ENCODE measurements around the gene BPTF.
"Not testable (repeated sequence)": the region's sequence is repeated elsewhere in the genome, so short reads cannot be mapped to it uniquely, and the experiment has no call there.

Gene BPTF

GRCh38 chr17:67867591-67867990, 42.3 kb downstream of the BPTF start:
- no peak overlapping the region for H3K27ac ChIP-seq (ENCODE audit: low read depth, low read length)
- H3K4me1 ChIP-seq (ENCODE audit: control insufficient read depth in 5 of 5, insufficient read depth in 5 of 5, low read length in 5 of 5): peaks cover 0 to 3% (median 0%) of the 10 kb centered on the region in 5 donors
- H3K9ac ChIP-seq (ENCODE audit: low read length in 5 of 5): no peak overlapping the region
- peaks cover 4 to 7% (median 4%) of the 10 kb centered on the region in 5 donors for H3K36me3 ChIP-seq (ENCODE audit: control insufficient read depth in 5 of 5, insufficient read depth in 5 of 5, low read length in 5 of 5)
- no peaks in the 10 kb centered on the region for H3K9me3 ChIP-seq (ENCODE audit: control insufficient read depth in 5 of 5, low read length in 5 of 5)
- H3K4me3 ChIP-seq (ENCODE audit: low read depth in 1 of 5, low read length in 5 of 5): no peak overlapping the region
- no peaks in the 10 kb centered on the region for H3K27me3 ChIP-seq (ENCODE audit: control insufficient read depth in 5 of 5, insufficient read depth in 4 of 5, low read length in 5 of 5)

- Histone ChIP-seq H3K9ac (ENCODE audit: low read length in 5 of 5) (no peak overlapping the region), H3K27ac (ENCODE audit: low read depth, low read length) (no peak overlapping the region), H3K4me1 (ENCODE audit: control insufficient read depth in 5 of 5, insufficient read depth in 5 of 5, low read length in 5 of 5) (peaks cover 0 to 3% (median 0%) of the 10 kb centered on the region in 5 donors), H3K27me3 (ENCODE audit: control insufficient read depth in 5 of 5, insufficient read depth in 4 of 5, low read length in 5 of 5) (no peaks in the 10 kb centered on the region), H3K9me3 (ENCODE audit: control insufficient read depth in 5 of 5, low read length in 5 of 5) (no peaks in the 10 kb centered on the region), H3K4me3 (ENCODE audit: low read depth in 1 of 5, low read length in 5 of 5) (no peak overlapping the region), H3K36me3 (ENCODE audit: control insufficient read depth in 5 of 5, insufficient read depth in 5 of 5, low read length in 5 of 5) (peaks cover 4 to 7% (median 4%) of the 10 kb centered on the region in 5 donors)
These were observed 42.9 kb downstream of the BPTF start for GRCh38 chr17:67868176-67868575.

DNA sequence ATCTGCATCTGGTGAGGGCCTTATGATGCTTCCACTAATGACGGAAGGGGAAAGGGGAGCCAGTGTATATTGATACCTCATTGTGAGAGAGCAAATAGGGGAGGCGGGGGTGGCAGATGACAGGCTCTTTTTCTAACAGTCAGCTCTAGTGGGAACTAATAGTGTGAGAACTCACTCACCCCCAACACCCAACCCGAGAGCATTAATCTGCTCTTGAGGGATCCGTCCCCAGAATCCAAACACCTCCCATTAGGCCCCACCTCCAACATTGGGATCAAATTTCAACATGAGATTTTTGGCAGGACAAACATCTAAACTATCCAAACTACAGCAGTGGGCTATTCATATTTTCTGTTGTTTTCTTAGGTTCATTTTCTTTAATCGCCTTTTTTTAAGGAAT, 54.4 kb downstream of the BPTF start:
- Histone ChIP-seq H3K4me1 (ENCODE audit: control insufficient read depth in 5 of 5, insufficient read depth in 5 of 5, low read length in 5 of 5) (no peaks in the 10 kb centered on the region), H3K36me3 (ENCODE audit: control insufficient read depth in 5 of 5, insufficient read depth in 5 of 5, low read length in 5 of 5) (peaks cover 10 to 31% (median 13%) of the 10 kb centered on the region in 5 donors)

GRCh38 chr17:67881083-67881482, 55.8 kb downstream of the BPTF start:
- Histone ChIP-seq H3K4me1 (ENCODE audit: control insufficient read depth in 5 of 5, insufficient read depth in 5 of 5, low read length in 5 of 5) (no peaks in the 10 kb centered on the region), H3K27me3 (ENCODE audit: control insufficient read depth in 5 of 5, insufficient read depth in 4 of 5, low read length in 5 of 5) (no peaks in the 10 kb centered on the region), H3K4me3 (ENCODE audit: low read depth in 1 of 5, low read length in 5 of 5) (no peak overlapping the region), H3K36me3 (ENCODE audit: control insufficient read depth in 5 of 5, insufficient read depth in 5 of 5, low read length in 5 of 5) (peaks cover 5 to 24% (median 7%) of the 10 kb centered on the region in 5 donors), H3K27ac (ENCODE audit: low read depth, low read length) (no peak overlapping the region), H3K9ac (ENCODE audit: low read length in 5 of 5) (no peak overlapping the region), H3K9me3 (ENCODE audit: control insufficient read depth in 5 of 5, low read length in 5 of 5) (no peaks in the 10 kb centered on the region)

More for the DNA sequence above, 54.4 kb downstream of the BPTF start:
- H3K9ac ChIP-seq (ENCODE audit: low read length in 5 of 5): no peak overlapping the region
- H3K27ac ChIP-seq (ENCODE audit: low read depth, low read length): no peak overlapping the region
- no peaks in the 10 kb centered on the region for H3K9me3 ChIP-seq (ENCODE audit: control insufficient read depth in 5 of 5, low read length in 5 of 5)
- no peaks in the 10 kb centered on the region for H3K27me3 ChIP-seq (ENCODE audit: control insufficient read depth in 5 of 5, insufficient read depth in 4 of 5, low read length in 5 of 5)
- no peak overlapping the region for H3K4me3 ChIP-seq (ENCODE audit: low read depth in 1 of 5, low read length in 5 of 5)

DNA sequence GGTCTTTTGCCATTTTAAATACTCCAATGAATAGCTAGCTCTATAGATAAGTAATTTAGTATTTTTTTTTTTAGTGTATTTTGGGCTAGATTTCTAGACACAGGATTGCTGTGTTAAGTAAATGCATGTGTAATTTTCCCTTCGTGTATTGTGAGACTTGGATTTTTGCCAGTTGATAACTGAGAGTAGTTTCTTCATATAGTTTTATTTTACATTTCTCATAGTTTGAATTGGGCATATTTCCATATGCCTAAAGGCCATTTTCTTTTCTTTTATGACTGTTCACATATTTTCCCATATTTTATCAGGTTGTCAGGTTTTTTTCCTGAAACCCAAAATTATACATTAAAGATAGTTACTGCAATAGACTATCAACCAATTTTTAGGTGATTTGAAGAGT, 59.4 kb downstream of the BPTF start:
- H3K27me3 ChIP-seq (ENCODE audit: control insufficient read depth in 5 of 5, insufficient read depth in 4 of 5, low read length in 5 of 5): no peaks in the 10 kb centered on the region
- H3K9ac ChIP-seq (ENCODE audit: low read length in 5 of 5): no peak overlapping the region
- no peak overlapping the region for H3K4me3 ChIP-seq (ENCODE audit: low read depth in 1 of 5, low read length in 5 of 5)
- H3K4me1 ChIP-seq (ENCODE audit: control insufficient read depth in 5 of 5, insufficient read depth in 5 of 5, low read length in 5 of 5): no peaks in the 10 kb centered on the region
- no peaks in the 10 kb centered on the region for H3K9me3 ChIP-seq (ENCODE audit: control insufficient read depth in 5 of 5, low read length in 5 of 5)
- no peak overlapping the region for H3K27ac ChIP-seq (ENCODE audit: low read depth, low read length)
- H3K36me3 ChIP-seq (ENCODE audit: control insufficient read depth in 5 of 5, insufficient read depth in 5 of 5, low read length in 5 of 5): peaks cover 8 to 25% (median 11%) of the 10 kb centered on the region in 5 donors

GRCh38 chr17:67891481-67892119, 66.3 kb downstream of the BPTF start:
- no peaks in the 10 kb centered on the region for H3K4me1 ChIP-seq (ENCODE audit: control insufficient read depth in 5 of 5, insufficient read depth in 5 of 5, low read length in 5 of 5)
- no peak overlapping the region for H3K9ac ChIP-seq (ENCODE audit: low read length in 5 of 5)
- H3K27me3 ChIP-seq (ENCODE audit: control insufficient read depth in 5 of 5, insufficient read depth in 4 of 5, low read length in 5 of 5): no peaks in the 10 kb centered on the region
- no peak overlapping the region for H3K27ac ChIP-seq (ENCODE audit: low read depth, low read length)
- no peaks in the 10 kb centered on the region for H3K9me3 ChIP-seq (ENCODE audit: control insufficient read depth in 5 of 5, low read length in 5 of 5)
- peaks cover 22 to 39% (median 29%) of the 10 kb centered on the region in 5 donors for H3K36me3 ChIP-seq (ENCODE audit: control insufficient read depth in 5 of 5, insufficient read depth in 5 of 5, low read length in 5 of 5)
- no peak overlapping the region for H3K4me3 ChIP-seq (ENCODE audit: low read depth in 1 of 5, low read length in 5 of 5)

GRCh38 chr17:67902511-67903231, 77.4 kb downstream of the BPTF start:
- Histone ChIP-seq H3K9ac (ENCODE audit: low read length in 5 of 5) (no peak overlapping the region), H3K27ac (ENCODE audit: low read depth, low read length) (no peak overlapping the region), H3K4me1 (ENCODE audit: control insufficient read depth in 5 of 5, insufficient read depth in 5 of 5, low read length in 5 of 5) (no peaks in the 10 kb centered on the region), H3K27me3 (ENCODE audit: control insufficient read depth in 5 of 5, insufficient read depth in 4 of 5, low read length in 5 of 5) (no peaks in the 10 kb centered on the region), H3K4me3 (ENCODE audit: low read depth in 1 of 5, low read length in 5 of 5) (no peak overlapping the region), H3K36me3 (ENCODE audit: control insufficient read depth in 5 of 5, insufficient read depth in 5 of 5, low read length in 5 of 5) (peaks cover 5 to 73% (median 42%) of the 10 kb centered on the region in 5 donors), H3K9me3 (ENCODE audit: control insufficient read depth in 5 of 5, low read length in 5 of 5) (no peaks in the 10 kb centered on the region)

DNA sequence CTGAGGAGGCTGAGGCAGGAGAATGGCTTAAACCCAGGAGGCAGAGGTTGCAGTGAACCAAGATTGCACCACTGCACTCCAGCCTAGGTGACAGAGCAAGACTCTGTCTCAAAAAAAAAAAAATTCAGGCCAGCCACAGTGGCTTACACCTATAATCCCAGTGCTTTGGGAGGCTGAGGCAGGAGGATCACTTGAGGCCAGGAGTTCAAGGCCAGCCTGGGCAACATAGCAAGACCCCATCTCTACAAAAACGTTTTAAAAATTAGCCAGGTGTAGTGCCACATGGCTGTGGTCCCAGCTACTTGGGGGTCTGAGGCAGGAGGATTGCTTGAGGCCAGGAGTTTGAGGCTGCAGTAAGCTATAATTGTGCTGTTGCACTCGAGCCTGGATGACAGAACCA, 80.0 kb downstream of the BPTF start:
- peaks cover 10 to 71% (median 47%) of the 10 kb centered on the region in 5 donors for H3K36me3 ChIP-seq (ENCODE audit: control insufficient read depth in 5 of 5, insufficient read depth in 5 of 5, low read length in 5 of 5)
- not testable (repeated sequence) for H3K27ac ChIP-seq (ENCODE audit: low read depth, low read length); H3K27me3 ChIP-seq (ENCODE audit: control insufficient read depth in 5 of 5, insufficient read depth in 4 of 5, low read length in 5 of 5); H3K4me3 ChIP-seq (ENCODE audit: low read depth in 1 of 5, low read length in 5 of 5); H3K9ac ChIP-seq (ENCODE audit: low read length in 5 of 5); H3K9me3 ChIP-seq (ENCODE audit: control insufficient read depth in 5 of 5, low read length in 5 of 5); H3K4me1 ChIP-seq (ENCODE audit: control insufficient read depth in 5 of 5, insufficient read depth in 5 of 5, low read length in 5 of 5)

GRCh38 chr17:67910117-67910803, 85.0 kb downstream of the BPTF start:
- H3K4me3 ChIP-seq (ENCODE audit: low read depth in 1 of 5, low read length in 5 of 5); H3K9ac ChIP-seq (ENCODE audit: low read length in 5 of 5); H3K9me3 ChIP-seq (ENCODE audit: control insufficient read depth in 5 of 5, low read length in 5 of 5); H3K4me1 ChIP-seq (ENCODE audit: control insufficient read depth in 5 of 5, insufficient read depth in 5 of 5, low read length in 5 of 5); H3K27ac ChIP-seq (ENCODE audit: low read depth, low read length); H3K27me3 ChIP-seq (ENCODE audit: control insufficient read depth in 5 of 5, insufficient read depth in 4 of 5, low read length in 5 of 5): not testable (repeated sequence)
- H3K36me3 ChIP-seq (ENCODE audit: control insufficient read depth in 5 of 5, insufficient read depth in 5 of 5, low read length in 5 of 5): peaks cover 34 to 58% (median 48%) of the 10 kb centered on the region in 5 donors

Data from subcutaneous abdominal adipose tissue (tissue), 5 donors.